Measurements from ENCODE around the gene ACADSB.

The ACADSB gene

DNA sequence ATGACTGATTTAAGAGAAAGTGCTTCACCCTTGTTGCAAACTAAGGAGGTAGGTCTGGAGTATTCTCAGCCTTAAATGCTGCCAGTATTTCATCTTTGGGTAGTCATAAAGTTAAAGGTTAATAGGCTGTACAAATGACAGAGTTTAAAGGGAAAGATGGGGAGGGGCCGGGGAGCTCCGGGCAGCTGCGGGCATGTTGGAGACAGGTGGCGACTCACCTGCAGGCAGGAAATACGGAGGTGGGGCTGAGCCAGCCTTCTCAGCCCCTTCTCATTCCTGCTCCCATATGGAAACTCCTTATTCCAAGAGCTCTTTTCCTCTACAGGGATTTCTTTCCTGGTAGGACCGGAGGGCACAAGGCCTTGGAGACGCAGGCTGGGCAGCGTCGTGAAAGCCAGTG, 95.1 kb downstream of the ACADSB start:
- Histone ChIP-seq H3K27me3 (replicated peaks) (no peaks in the 10 kb centered on the region), H3K36me3 (replicated peaks) (no peaks in the 10 kb centered on the region), H3K27ac (no peak overlapping the region), H3K4me3 (ENCODE audit: low read depth, low read length) (no peak overlapping the region)
- in situ Hi-C loops (cut with HindIII; ENCODE audit: low pct_ligation_motif_present, low sequenced_read_pairs): no loop called here
- DNase-seq: no peak
- TF ChIP-seq, protein P1, sequence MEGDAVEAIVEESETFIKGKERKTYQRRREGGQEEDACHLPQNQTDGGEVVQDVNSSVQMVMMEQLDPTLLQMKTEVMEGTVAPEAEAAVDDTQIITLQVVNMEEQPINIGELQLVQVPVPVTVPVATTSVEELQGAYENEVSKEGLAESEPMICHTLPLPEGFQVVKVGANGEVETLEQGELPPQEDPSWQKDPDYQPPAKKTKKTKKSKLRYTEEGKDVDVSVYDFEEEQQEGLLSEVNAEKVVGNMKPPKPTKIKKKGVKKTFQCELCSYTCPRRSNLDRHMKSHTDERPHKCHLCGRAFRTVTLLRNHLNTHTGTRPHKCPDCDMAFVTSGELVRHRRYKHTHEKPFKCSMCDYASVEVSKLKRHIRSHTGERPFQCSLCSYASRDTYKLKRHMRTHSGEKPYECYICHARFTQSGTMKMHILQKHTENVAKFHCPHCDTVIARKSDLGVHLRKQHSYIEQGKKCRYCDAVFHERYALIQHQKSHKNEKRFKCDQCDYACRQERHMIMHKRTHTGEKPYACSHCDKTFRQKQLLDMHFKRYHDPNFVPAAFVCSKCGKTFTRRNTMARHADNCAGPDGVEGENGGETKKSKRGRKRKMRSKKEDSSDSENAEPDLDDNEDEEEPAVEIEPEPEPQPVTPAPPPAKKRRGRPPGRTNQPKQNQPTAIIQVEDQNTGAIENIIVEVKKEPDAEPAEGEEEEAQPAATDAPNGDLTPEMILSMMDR (IDR thresholded peaks at IDR 0.05; ENCODE audit: low read depth, low read length, missing control alignments): no peak

Measured in brain microvascular endothelial cell (primary cell).